Esophagus squamous epithelium (tissue), 5 donors: ENCODE results near the gene TMEM8B. TPM values are rescaled to one million over a fixed set of nuclear protein-coding genes. Genes with fewer than 3 reads are reported as not detected.
A peak's percentile ranks its signal among the peaks of the same experiment; 100 is the strongest.

Source experiments
- DNase-seq: peaks from one replicate; lab custom pipeline; 2025; lab: John Stamatoyannopoulos, UW
- H3K27ac ChIP-seq, 4 donors: fragments of 200-600 bp; sonication (generic); one replicate each; pipeline ENCODE4 v1.5.1; 2016 to 2019; ENCODE audit warnings: mild to moderate bottlenecking in 1 of 4
- H3K27me3 ChIP-seq, 4 donors: fragments of 200-600 bp; sonication (generic); 1 replicate in 3 of 4; 2 replicates in 1 of 4; pipeline versions ENCODE4 v1.5.1 to v1.6.0; 2017 to 2021; ENCODE audit warnings: antibody characterized with exemption in 1 of 4
- H3K36me3 ChIP-seq, 3 donors: fragments of 200-600 bp; sonication (generic); one replicate each; pipeline ENCODE4 v1.5.1; 2016 to 2019
- H3K4me1 ChIP-seq, 3 donors: fragments of 200-600 bp; sonication (generic); one replicate each; pipeline ENCODE4 v1.5.1; 2017 to 2019
- H3K4me3 ChIP-seq, 4 donors: fragments of 200-600 bp; sonication (generic); 1 replicate in 3 of 4; 2 replicates in 1 of 4; pipeline ENCODE4 v1.5.1; 2016 to 2019; ENCODE audit warnings: mild to moderate bottlenecking in 2 of 4, moderate library complexity in 1 of 4
- H3K9me3 ChIP-seq, 3 donors: fragments of 200-600 bp; sonication (generic); one replicate each; pipeline ENCODE4 v1.5.1; 2016 to 2019
- CTCF ChIP-seq, 6 experiments: fragments of 450-650 bp in 4 of 6; fragments of 200-600 bp in 2 of 6; sonication (generic) in 2 of 6; IDR thresholded peaks; one replicate each; pipeline ENCODE4 v1.5.1; 2016 to 2019; ENCODE audit warnings: antibody characterized with exemption in 6 of 6, mild to moderate bottlenecking in 4 of 6, moderate library complexity in 4 of 6
- POLR2A ChIP-seq, 4 donors: fragments of 450-650 bp; IDR thresholded peaks; one replicate each; pipeline ENCODE4 v1.6.1; 2017; ENCODE audit warnings: antibody characterized with exemption in 4 of 4, mild to moderate bottlenecking in 4 of 4, moderate library complexity in 3 of 4
- WGBS, 2 donors: methylation state at CpG; one replicate each; pipeline ENCODE4 v1.1.5; 2018; 5-methylcytosine and 5-hydroxymethylcytosine counted together
- intact Hi-C: fragments of 100-400 bp; cut with DNase I; formaldehyde crosslinking; loops from one replicate; pipeline ENCODE4 v1.15.0; 2022
- total RNA-seq, 4 donors: library from RNA; depleted of rRNA; stranded (reverse); fragments of >200 nt; gene quantifications; one replicate each; pipeline ENCODE4 v1.1.0, GENCODE V29; 2016
- donor health status: DM: yes; HTN: yes; CAD: no.

TMEM8B gene
- total RNA-seq, 4 donors from 2014 or later, result 0.35 to 4.8 (median 1.4) TPM

- peaks cover 0 to 27% (median 0%) of the 10 kb centered on the region in 4 donors for H3K27me3 ChIP-seq
- 74 to 81% methylated on average over 2 to 6 of the region's 14 CpGs for WGBS, 2 donors
- H3K27ac ChIP-seq, result no peak overlapping the region
- DNase-seq, result no peak
- no peaks in the 10 kb centered on the region for H3K36me3 ChIP-seq
- no peaks in the 10 kb centered on the region for H3K9me3 ChIP-seq
- TF ChIP-seq POLR2A (IDR thresholded peaks at IDR 0.05) (no peak), CTCF (IDR thresholded peaks at IDR 0.05) (no peak)
- H3K4me1 ChIP-seq, result peaks cover 5 to 43% (median 18%) of the 10 kb centered on the region in 3 donors
- peak overlapping the region in 1 of 4 donors; percentile 32 for H3K4me3 ChIP-seq
- intact Hi-C loops, result loop anchor here (5.0 kb wide), 1 partner anchor 89 kb away; no protein-coding TSS in a partner anchor
Measured at GRCh38 chr9:35792826-35793225, 36.2 kb upstream of the TMEM8B start.

DNA sequence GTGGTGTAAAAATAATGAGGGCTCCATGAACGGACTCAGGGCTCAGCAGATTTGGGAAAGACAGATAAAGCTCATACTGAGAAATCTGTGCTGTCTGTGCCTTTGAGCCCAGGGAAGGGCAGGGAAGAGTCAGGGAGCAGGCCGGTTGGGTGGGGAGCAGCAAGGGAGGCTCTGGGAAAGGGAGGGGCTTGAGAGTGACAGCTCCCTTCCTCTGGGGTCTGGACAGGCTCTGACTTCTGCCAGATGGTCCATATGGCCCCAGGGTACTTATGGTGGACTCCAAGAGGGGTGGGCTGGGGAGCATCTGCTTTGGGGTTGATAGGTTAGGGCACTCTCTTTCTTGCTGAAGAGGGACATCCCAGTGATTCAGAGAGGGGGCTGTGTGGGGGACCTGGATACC lies 35.6 kb upstream of the TMEM8B start:
- no peaks in the 10 kb centered on the region for H3K36me3 ChIP-seq
- peaks cover 0 to 27% (median 0%) of the 10 kb centered on the region in 4 donors for H3K27me3 ChIP-seq
- intact Hi-C loops, result loop anchor here (5.0 kb wide), 1 partner anchor 89 kb away; no protein-coding TSS in a partner anchor
- peaks cover 5 to 43% (median 18%) of the 10 kb centered on the region in 3 donors for H3K4me1 ChIP-seq
- DNase-seq, result no peak
- TF ChIP-seq CTCF (IDR thresholded peaks at IDR 0.05), result no peak
- TF ChIP-seq POLR2A (IDR thresholded peaks at IDR 0.05), result no peak
- H3K27ac ChIP-seq, result peak overlapping the region in 1 of 4 donors; percentile 5
- 78 to 84% methylated on average over 2 of the region's 2 CpGs for WGBS, 2 donors
- no peaks in the 10 kb centered on the region for H3K9me3 ChIP-seq
- peak overlapping the region in 1 of 4 donors; percentile 32 for H3K4me3 ChIP-seq

DNA sequence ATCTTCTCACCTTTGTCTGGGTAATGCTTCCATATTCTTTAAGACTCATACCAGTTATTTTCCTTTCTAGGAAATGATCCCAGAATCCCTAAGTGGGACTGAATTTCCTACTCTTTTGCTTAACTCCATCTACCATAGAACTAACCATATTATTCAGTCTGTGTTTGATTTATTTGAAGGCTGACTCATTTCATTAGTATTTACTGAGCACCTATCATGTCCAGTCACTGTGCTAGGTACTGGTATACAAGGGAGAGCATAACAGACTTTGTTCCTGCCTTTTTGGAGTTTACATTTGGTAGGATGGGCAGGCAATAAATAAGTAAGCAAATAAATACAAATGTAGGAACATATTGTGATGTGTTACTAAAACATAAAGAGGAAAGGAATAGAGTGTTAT lies 33.3 kb upstream of the TMEM8B start:
- no peak overlapping the region for H3K27ac ChIP-seq
- DNase-seq, result no peak
- H3K4me1 ChIP-seq, result peaks cover 5 to 36% (median 15%) of the 10 kb centered on the region in 3 donors
- H3K27me3 ChIP-seq, result peaks cover 0 to 23% (median 0%) of the 10 kb centered on the region in 4 donors
- no peak overlapping the region for H3K4me3 ChIP-seq
- intact Hi-C loops, result no loop called here
- H3K9me3 ChIP-seq, result no peaks in the 10 kb centered on the region
- peaks cover 0 to 7% (median 0%) of the 10 kb centered on the region in 3 donors for H3K36me3 ChIP-seq
- TF ChIP-seq POLR2A (IDR thresholded peaks at IDR 0.05), result no peak
- TF ChIP-seq CTCF (IDR thresholded peaks at IDR 0.05), result no peak

DNA sequence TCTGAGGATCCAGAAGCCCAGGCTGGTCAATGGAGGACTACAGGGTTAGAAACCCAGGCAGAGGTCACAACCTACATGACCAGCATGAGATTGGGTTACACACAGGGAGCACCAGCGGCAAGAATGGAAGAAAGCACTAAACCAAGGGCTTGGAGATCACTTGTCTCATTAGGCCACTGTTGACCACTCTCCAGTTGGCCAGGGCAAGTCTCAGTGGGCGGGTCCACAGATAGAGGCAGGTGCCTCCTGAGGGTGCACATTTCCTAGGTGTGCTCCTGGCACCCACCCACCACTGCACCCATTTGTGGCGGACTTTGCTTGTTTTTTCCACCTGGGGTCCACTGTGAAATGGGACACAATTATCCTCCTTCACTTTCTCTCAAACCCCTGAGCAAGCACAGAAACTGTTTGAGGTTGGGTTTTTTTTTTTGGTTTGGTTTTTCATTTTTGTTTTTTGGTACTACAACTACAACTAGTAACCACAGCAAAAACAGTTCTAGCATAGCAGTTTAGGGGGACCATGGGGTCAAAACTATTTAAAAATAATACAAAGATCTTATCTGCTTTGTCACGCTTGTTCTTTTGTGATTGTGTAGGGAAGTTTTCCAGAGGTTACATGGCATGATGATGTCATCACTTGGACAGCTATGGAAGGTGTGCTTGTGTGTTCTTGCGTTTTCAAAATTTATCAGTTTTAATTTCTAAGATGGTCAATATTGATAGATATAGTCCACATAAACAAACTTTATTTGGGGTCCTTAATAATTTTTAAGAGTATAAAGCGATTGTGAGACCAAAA lies 31.5 kb upstream of the TMEM8B start:
- H3K4me1 ChIP-seq, result peaks cover 0 to 18% (median 12%) of the 10 kb centered on the region in 3 donors
- 82 to 90% methylated on average over 6 of the region's 6 CpGs for WGBS, 2 donors
- H3K27me3 ChIP-seq, result peaks cover 0 to 5% (median 0%) of the 10 kb centered on the region in 4 donors
- intact Hi-C loops, result no loop called here
- no peak overlapping the region for H3K4me3 ChIP-seq
- TF ChIP-seq POLR2A (IDR thresholded peaks at IDR 0.05) (no peak), CTCF (IDR thresholded peaks at IDR 0.05) (no peak)
- H3K36me3 ChIP-seq, result peaks cover 0 to 24% (median 0%) of the 10 kb centered on the region in 3 donors
- no peak for DNase-seq
- H3K27ac ChIP-seq, result no peak overlapping the region
- no peaks in the 10 kb centered on the region for H3K9me3 ChIP-seq
